ENCODE data around the gene FBXL15.

GRCh38 chr10:102421757-102422512 lies 1.3 kb downstream of the FBXL15 start:
- TF ChIP-seq POLR2A (IDR thresholded peaks at IDR 0.05) (no peak), CTCF (IDR thresholded peaks at IDR 0.05) (no peak)
